ENCODE measurements around the gene SGK1.
"Not testable (repeated sequence)": the region's sequence is repeated elsewhere in the genome, so short reads cannot be mapped to it uniquely, and the experiment has no call there.

DNA sequence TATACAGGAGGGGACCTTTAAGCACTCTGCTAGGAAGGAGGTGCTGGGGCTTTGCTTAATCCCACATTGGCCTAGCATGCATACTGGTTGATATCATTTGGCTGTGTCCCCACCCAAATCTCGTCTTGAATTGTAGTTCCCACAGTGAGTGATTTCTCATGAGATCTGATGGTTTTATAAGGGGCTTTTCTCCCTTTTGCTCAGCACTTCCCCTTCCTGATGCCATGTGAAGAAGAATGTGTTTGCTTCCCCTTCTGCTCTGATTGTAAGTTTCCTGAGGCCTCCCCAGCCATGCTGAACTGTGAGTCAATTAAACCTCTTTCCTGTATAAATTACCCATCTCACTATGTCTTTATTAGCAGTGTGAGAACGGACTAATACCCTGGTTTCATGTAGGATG lies 1.8 kb upstream of the SGK1 start:
- TF ChIP-seq, protein P1, sequence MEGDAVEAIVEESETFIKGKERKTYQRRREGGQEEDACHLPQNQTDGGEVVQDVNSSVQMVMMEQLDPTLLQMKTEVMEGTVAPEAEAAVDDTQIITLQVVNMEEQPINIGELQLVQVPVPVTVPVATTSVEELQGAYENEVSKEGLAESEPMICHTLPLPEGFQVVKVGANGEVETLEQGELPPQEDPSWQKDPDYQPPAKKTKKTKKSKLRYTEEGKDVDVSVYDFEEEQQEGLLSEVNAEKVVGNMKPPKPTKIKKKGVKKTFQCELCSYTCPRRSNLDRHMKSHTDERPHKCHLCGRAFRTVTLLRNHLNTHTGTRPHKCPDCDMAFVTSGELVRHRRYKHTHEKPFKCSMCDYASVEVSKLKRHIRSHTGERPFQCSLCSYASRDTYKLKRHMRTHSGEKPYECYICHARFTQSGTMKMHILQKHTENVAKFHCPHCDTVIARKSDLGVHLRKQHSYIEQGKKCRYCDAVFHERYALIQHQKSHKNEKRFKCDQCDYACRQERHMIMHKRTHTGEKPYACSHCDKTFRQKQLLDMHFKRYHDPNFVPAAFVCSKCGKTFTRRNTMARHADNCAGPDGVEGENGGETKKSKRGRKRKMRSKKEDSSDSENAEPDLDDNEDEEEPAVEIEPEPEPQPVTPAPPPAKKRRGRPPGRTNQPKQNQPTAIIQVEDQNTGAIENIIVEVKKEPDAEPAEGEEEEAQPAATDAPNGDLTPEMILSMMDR (optimal IDR thresholded peaks at IDR 0.05 in 1 of 3, IDR thresholded peaks at IDR 0.05 in 1 of 3, conservative IDR thresholded peaks at IDR 0.05 in 1 of 3; ENCODE audit: extremely low read depth in 1 of 3, insufficient read depth in 2 of 3, low read length in 3 of 3) = not testable (repeated sequence)
- not testable (repeated sequence) for TF ChIP-seq EZH2 (IDR thresholded peaks at IDR 0.05; ENCODE audit: low read length)

Data from keratinocyte (primary cell).